Measurements from ENCODE around the gene PCID2.
A peak's percentile ranks its signal among the peaks of the same experiment; 100 is the strongest.

The PCID2 gene

DNA sequence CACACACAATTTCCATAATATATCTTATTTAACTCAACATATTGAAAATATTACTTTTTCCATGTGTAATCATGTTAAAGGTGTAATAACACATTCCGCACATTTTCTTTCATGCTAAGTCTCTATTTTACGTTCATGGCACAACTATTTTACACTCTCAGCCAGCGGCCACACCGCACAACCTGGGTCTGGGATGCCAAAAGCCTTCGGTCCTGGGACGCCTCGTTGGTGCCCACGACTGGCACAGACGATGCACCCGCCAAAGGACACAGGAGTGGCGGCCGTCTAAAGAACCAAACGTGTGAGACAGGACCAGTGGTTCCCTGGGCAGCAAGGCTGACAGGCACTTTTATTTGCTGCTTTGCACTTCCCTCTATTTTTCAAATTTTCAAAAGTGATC, 60.1 kb downstream of the PCID2 start:
- no peak for DNase-seq

DNA sequence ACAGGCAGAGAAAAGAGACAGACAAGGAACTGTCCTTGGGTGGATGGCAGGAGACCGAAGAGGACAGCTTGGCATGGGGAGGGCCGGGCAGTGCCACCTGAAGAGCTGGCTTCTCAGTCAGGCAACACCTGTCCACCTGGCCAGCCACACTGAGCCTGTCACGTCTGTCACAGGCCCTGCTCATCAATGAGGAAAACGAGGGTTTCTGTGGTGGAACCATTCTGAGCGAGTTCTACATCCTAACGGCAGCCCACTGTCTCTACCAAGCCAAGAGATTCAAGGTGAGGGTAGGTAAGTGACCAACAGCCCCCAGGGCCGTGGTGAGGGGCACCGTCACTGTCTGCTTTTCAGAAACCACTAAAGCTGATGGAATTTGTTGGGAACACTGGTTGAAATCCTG, 61.3 kb downstream of the PCID2 start:
- no peak for DNase-seq

DNA sequence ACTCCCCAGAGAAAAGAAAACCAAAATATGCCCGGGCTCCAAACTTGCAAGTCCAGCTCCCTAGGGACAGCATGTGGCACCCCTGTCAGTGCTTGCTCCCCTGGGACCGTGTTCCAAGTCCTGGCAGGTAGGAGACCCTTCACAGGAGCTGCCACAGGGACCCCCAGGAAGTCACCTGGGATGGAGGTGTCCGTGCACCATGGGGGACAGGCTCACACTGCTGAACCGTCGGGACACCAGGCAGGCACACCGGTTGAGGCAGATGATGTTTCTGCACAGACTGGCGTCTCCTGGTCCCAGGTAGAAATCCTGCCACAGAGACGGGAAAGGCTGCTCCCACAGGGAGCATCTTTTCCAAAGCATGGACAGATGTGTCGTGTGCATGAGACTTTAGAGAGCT, 61.7 kb downstream of the PCID2 start:
- DNase-seq: no peak

DNA sequence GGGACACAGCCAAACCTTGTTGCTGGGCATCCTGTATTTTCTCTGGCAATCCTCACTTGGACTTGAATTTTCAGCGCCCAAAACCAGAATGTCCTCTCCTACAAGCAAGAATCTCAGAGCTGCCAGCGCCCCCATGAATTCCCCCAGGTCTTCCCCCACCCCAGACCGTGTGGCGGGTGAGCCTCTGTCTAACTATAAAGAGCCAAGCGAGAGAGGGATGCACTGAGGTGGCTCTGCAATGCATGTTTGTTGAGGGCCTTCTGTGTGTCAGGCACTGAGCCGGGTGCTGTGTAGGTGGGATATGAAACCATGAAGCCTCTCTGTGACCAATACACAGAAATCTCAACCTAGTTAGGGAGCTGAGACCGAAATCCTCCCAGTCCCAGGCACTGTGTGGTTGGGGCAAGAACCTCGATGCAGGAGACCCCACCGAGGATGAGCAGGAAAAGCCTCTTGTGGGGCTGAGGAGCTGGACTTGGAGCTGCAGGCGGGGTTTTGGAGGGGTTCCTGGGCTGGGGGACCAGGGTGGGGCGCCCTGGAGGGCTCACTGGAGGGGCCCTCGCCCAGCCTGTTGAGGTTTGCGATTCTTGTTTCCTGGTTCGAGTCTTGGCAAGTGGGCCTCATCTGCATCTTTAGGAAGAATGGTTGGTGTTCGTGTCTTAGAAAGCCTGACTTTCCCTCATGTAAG, 62.4 kb downstream of the PCID2 start:
- DNase-seq: no peak

DNA sequence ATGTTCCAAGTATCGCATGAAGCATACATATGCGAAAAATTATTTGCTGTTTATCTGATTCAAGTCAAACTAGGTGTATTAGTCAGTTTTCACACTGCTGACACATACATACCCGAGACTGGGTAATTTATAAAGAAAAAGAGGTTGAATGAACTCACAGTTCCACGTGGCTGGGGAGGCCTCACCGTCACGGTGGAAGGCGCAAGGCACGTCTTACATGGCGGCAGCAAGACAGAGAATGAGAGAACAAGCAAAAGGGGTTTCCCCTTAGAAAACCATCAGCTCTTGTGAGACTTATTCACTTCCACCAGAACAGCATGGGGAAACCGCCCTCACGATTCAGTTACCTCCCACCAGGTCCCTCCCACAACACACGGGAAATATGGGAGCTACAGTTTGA, 63.0 kb downstream of the PCID2 start:
- peak; percentile 63 for DNase-seq

DNA sequence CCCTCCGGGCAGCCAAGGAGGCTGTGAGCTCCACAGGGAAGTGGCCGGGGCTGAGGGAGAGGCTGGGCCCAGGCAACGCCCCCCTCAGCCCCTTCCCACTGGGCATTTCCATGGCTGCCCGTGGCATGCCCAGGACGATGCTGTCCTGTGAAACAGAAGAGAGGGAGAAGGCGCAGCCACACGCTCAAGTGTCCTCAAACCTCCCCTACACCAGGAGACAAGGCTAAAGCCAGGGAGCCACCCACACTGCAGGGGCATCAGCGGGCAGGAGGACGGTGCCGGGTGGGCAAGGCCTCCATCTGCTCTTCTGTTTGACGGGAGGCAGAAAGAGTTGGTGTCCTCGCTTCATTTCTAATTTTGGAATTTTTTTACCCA, 64.2 kb downstream of the PCID2 start:
- DNase-seq: no peak

DNA sequence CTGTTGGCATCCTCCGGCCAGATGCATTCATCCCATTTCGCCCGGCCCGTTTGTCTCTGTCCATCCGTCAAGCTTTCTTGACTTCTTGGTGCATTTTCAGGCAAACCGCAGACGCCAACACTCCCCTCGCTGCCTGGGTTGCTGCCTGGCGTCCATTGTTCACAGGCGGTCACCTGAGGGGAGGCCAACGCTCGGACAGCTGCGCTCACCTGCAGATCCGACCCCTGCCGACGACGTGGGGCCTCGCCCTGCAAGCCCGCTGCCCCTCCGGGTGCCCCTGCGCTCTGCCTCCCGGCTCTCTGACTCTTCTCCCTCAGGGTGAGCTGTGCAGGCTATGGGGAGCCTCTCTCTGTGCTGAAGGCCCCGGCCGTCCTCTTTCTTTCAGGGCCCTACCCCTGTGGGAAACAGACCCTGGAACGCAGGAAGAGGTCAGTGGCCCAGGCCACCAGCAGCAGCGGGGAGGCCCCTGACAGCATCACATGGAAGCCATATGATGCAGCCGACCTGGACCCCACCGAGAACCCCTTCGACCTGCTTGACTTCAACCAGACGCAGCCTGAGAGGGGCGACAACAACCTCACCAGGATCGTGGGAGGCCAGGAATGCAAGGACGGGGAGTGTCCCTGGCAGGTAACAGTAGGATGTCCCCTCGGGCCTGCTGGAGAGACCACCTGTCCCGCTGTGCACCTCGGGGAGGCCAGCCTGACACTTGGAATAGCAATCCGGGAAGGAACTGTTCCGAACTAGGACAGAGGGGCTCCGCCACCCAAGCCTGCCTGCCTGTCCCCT, 64.8 kb downstream of the PCID2 start:
- no peak for DNase-seq

DNA sequence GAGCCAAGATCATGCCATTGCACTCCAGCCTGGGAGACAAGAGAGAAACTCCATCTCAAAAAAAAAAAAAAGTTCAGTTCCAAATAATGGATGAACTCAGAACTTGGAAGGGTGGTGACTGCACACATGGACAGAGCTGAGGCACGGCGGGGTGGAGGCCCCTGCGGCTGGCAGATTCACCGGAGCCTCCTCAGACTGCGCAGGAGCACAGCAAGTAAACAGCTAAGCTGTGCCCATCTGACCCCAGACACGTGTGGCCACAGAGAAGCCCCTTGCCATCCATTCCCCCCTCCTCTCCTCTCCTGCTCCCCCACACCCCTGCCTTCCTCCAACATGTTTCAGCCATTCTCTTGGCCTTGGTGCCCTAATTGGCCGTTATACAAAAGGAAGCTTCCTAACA, 65.6 kb downstream of the PCID2 start:
- DNase-seq: no peak

DNA sequence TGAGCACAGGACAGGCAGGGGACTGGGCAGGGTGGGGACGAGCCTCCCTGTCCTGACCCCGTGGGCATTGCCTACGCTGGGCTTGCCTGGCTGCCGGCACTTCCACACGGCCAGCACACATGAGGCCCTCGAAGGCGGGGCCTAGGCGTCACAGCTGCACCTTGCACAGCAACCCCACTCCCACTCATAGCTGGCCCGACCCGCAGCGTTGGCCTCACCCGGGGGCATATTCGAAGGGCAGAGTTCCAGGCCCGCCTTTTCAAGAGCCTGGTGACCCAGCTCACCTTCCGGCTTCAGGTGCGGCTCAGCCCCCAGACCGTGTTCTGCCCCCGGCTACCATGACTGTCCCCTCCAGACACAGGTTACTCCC, 66.9 kb downstream of the PCID2 start:
- no peak for DNase-seq

DNA sequence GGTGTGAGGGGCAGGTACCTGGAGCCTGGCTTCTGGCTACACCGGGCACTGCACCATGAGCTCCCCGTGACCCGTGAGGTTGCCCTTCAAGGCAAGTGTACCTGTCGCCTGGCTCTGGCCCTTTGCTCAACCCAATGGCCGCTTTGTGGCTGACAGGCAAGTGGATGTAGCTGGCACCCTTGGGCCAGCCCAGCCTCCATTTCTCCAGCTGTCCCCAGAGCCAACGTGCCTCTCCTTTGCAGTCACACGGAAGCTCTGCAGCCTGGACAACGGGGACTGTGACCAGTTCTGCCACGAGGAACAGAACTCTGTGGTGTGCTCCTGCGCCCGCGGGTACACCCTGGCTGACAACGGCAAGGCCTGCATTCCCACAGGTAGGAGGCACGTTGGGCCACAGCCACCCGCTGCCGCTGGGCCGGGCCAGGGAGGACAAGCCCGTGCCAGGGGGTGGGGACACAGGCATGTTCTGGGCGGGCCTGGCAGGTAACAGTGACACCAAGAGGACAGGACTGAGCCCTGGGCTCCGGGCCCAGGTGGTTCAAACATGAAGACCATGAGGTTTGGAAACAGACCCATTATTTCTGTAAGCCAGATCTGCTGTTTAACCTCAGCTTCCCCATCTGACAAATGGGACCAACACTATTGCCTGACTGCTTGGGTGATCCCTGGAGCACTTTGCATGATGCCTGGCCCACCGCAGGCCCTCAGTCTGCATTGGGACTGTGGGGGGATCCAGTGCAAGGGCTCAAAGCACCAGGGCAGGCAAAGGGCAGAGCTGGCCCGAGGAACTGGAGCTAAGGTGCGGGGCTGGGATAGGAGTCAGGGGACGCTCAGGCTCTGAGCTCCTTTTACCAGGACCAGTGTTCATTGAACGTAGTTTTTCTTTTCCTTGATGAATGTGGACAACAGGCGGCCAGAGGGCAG, 67.5 kb downstream of the PCID2 start:
- DNase-seq: no peak

DNA sequence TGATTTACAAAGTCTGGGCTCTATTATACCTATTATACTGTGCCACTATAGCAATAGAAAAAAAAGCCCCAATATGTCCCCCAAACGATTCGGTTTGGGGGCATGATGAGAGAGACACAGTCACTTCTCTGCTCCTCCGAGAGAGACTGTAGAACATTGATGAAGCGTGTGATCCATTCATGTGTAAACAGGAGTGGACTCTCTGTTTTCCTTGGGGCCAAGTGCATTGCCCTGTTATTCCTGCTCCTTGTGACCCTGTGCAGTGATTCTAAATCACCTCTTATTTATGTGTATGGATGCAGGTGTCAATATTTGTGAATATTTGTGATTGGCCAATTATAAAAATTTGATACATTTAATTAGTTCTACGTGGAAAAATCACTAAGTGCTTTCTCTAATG, 68.9 kb downstream of the PCID2 start:
- DNase-seq: no peak

DNA sequence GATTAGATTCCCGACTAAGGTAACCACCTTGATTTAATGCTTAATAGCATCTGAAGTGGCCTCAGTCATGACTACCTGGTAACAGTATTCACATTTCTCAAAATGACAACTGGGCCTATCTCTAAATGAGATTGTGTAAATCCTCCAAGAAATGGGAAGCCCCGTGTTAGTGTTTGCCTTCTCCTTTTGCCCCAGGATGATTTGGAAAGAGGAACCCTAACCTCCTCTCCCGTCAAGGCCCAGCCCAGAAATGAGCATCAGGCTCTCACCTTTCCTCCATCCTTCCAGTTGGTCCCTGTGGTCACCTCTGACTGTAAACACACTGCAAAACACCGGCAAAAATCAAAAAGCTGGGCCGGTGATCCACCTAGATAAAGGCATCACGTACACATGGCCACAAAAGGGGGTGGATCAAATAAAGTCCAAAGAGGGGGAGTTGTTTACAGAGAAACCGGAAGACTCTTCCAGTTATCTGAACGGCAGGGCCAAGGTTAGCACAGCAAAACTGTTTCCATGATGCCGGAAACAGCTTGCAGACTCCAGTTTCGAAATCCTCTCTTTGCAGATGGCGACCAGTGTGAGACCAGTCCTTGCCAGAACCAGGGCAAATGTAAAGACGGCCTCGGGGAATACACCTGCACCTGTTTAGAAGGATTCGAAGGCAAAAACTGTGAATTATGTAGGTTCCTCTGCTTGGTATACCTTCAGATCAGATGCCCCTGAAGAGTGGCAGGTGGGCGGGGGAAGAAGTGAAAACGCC, 69.5 kb downstream of the PCID2 start:
- DNase-seq: no peak

DNA sequence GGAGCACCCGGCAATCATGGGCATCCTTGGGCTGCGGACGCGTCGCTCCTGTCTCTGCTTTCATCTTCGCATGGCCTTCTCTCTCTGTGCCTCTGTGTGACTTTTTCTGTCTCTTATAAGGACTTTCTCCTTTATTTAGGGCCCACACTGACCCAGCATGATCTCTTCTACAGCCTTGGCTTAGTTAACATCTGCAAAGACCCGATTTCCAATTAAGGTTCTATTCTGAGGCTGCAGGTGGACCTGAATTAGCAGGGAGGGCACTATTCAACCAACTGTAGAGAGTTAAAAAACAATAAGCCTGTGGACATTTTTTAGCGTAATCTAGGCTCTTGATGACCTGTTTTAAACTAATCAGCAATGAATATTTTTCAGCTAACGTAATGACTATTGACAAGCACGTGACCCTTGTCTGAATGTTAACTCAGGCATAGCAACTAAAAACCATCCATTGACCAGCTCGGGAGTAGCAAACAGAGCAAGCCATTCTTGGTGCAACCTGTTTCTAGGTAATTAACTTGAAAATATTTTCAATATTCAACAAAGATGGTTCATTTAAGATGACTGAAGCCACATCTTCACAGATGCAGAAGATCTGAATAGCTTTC, 70.7 kb downstream of the PCID2 start:
- DNase-seq: no peak

DNA sequence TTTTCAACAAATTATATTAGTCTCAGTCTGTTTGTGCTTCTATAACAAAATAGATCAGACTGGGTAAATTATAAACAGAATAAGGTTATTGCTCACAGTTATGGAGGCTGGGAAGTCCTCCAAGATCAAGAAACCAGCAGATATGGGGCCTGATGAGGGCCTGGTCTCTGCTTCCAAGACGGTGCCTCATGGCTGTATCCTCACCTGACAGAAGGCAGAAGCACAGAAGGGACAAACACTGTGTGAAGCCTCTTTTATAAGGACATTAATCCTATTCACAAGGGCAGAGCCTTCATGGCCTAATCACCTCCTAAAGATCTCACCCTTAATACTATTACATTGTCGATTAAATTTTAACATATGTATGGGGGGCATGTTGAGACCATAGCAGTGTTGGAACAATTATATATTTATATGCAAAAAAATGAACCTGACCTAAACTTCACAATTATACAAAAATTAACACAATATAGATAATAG, 73.1 kb downstream of the PCID2 start:
- no peak for DNase-seq

DNA sequence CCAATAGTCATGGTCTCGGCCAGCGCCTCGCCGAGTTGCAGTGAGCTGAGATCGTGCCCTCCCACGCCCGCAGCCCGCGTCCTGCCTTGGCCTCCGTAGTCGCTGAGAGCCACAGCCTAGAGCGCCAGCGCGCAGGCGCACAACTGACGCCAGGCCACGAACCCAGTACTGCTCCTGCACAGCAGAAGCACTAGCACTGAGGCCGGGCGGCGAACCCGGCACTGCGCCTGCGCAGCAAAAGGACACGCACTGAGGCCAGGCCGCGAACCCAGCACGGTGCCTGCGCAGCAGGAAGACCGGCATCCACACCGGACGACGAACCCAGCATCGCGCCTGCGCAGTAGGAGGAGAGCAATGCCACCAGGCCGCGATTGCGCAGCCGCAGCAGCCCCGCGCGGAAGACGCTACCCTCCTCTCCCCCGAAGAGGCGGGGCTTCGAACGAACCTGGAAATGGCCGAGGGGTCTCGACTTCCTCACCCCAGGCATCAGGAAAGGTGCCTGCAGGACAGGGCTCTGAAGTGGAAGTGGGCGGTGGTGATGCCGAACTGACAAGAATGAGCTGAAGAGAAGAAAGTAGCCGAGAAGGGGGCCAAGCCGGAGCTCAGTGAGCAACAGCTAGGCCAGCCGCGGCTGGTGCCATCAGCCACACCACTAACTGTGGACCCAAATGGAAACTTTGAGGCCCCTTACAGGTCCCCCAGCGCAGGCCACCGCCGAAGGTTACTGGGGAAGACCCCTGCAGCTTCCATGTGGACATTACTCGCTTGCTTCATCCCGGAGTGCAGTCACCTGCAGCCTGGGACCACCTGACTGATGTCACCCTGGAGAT, 78.3 kb downstream of the PCID2 start:
- DNase-seq: peak; percentile 48

DNA sequence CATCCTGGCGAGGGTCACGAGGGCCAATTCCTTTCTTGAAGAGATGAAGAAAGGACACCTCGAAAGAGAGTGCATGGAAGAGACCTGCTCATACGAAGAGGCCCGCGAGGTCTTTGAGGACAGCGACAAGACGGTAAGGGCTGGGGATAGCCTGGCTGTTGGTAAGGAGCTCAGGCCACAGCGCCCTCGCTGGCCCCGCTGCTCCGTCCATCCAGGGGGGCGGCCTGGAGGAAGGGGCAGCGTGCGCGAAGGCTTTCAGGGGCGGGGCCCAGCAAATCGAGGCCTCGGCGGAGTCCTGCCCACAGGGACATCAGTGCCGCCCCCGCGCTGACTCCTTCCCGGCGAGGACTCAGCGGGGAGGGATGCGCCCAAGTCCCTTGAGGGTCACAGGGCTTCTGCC, 79.0 kb downstream of the PCID2 start:
- DNase-seq: no peak

Measured in activated naive CD4-positive, alpha-beta T cell treated with Interleukin-2 at 50 U/mL for 16 hours (primary cell).